Loucy (cell line): Measurements from ENCODE around the gene CA7.

ENCODE experiments used
- EZH2phosphoT487 ChIP-seq: fragments of 200-600 bp; IDR thresholded peaks from 2 replicates; pipeline ENCODE4 v1.6.1; 2018; ENCODE audit warnings: antibody characterized with exemption, mild to moderate bottlenecking, moderate library complexity, borderline replicate concordance
- TF ChIP-seq, protein P1 (sequence below): fragments of 200-600 bp; sonication (generic); conservative IDR thresholded peaks from 2 replicates; pipeline ENCODE4 v1.5.1; 2014; ENCODE audit warnings: mild to moderate bottlenecking, antibody characterized with exemption, low read length

DNA sequence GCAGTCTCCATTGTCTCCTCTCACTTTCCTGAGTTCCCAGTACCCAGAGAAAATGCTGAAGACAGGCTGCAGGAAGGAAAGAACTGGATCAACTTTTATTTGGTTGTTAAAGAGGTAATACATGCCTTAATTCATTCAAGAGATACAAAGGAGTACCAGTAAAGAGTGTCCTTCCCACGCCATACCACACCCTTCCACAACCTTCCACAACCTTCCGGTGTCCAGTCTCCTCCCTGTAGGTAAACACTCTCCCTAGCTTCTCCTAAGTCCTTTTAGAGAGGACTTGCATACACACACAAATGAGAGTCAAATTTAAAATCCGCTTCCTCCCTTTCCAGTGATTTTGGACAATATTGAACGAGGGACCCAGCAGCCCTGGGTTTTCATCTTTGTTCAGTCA, 2.8 kb upstream of the CA7 start:
- TF ChIP-seq, protein P1, sequence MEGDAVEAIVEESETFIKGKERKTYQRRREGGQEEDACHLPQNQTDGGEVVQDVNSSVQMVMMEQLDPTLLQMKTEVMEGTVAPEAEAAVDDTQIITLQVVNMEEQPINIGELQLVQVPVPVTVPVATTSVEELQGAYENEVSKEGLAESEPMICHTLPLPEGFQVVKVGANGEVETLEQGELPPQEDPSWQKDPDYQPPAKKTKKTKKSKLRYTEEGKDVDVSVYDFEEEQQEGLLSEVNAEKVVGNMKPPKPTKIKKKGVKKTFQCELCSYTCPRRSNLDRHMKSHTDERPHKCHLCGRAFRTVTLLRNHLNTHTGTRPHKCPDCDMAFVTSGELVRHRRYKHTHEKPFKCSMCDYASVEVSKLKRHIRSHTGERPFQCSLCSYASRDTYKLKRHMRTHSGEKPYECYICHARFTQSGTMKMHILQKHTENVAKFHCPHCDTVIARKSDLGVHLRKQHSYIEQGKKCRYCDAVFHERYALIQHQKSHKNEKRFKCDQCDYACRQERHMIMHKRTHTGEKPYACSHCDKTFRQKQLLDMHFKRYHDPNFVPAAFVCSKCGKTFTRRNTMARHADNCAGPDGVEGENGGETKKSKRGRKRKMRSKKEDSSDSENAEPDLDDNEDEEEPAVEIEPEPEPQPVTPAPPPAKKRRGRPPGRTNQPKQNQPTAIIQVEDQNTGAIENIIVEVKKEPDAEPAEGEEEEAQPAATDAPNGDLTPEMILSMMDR: no peak
- no peak for TF ChIP-seq EZH2phosphoT487
